PC-3 (cell line): ENCODE data around the gene LRRC10. TPM values are rescaled to one million over a fixed set of nuclear protein-coding genes. Genes with fewer than 3 reads are reported as not detected.

Experiments used
- ATAC-seq: fragments of 200-7000 bp; cut with Tn5 transposase; 2 replicates; pipeline ENCODE4 v1.9.1; 2020; ENCODE audit warnings: mild to moderate bottlenecking, moderate library complexity
- BruUV-seq: library from RNA; stranded (reverse); fragments of 400-500 nt; replicated peaks from 2 replicates; lab custom pipeline; 2021; lab: Mats Ljungman, UMichigan
- CTCF ChIA-PET: fragments of 300-600 bp; sonication (Branson Sonifier 250); formaldehyde crosslinking; loops from one replicate; lab custom pipeline; 2022; ENCODE audit warnings: antibody characterized with exemption; lab: Charles Lee
- POLR2A ChIA-PET: fragments of 300-600 bp; sonication (Branson Sonifier 250); formaldehyde crosslinking; loops from one replicate; lab custom pipeline; 2022; ENCODE audit warnings: antibody characterized with exemption; ENCODE audit not compliant: unreplicated experiment; lab: Charles Lee
- DNase-seq: peaks from one replicate; pipeline ENCODE4 v3.0.0-alpha.2; 2015
- H2AFZ ChIP-seq: fragments of 300-600 bp; sonication (generic); 2 replicates; pipeline ENCODE4 v1.6.0; 2016; ENCODE audit warnings: antibody characterized with exemption, low read length
- H3F3A ChIP-seq: fragments of 300-600 bp; sonication (generic); one replicate; pipeline ENCODE4 v1.6.0; 2017; ENCODE audit warnings: antibody characterized with exemption, low read length, control low read depth, mild to moderate bottlenecking; ENCODE audit not compliant: unreplicated experiment
- H3K27ac ChIP-seq: fragments of 300-600 bp; sonication (generic); 2 replicates; pipeline ENCODE4 v1.5.1; 2016; ENCODE audit warnings: mild to moderate bottlenecking, low read length
- H3K27me3 ChIP-seq: fragments of 300-600 bp; sonication (generic); 2 replicates; pipeline ENCODE4 v1.6.1; 2016; ENCODE audit warnings: low read length, mixed read lengths
- H3K36me3 ChIP-seq: fragments of 300-600 bp; sonication (generic); 2 replicates; pipeline ENCODE4 v1.6.1; 2016; ENCODE audit warnings: low read depth, mixed run types, low read length, mixed read lengths
- H3K4me1 ChIP-seq: fragments of 300-600 bp; sonication (generic); 2 replicates; pipeline ENCODE4 v1.5.1; 2016; ENCODE audit warnings: low read length; ENCODE audit not compliant: insufficient read depth
- H3K4me2 ChIP-seq: fragments of 300-600 bp; sonication (generic); 2 replicates; pipeline ENCODE4 v1.6.0; 2016; ENCODE audit warnings: low read length
- H3K4me3 ChIP-seq: fragments of 300-600 bp; sonication (generic); 2 replicates; pipeline ENCODE4 v1.5.1; 2016; ENCODE audit warnings: mild to moderate bottlenecking, low read length, mixed read lengths
- H3K79me2 ChIP-seq: fragments of 300-600 bp; sonication (generic); 2 replicates; pipeline ENCODE4 v1.6.1; 2017; ENCODE audit warnings: low read length, mixed read lengths
- H3K9ac ChIP-seq: fragments of 300-600 bp; sonication (generic); 2 replicates; pipeline ENCODE4 v1.6.0; 2016; ENCODE audit warnings: mild to moderate bottlenecking, low read length
- H3K9me2 ChIP-seq: fragments of 300-600 bp; sonication (generic); replicated peaks from 2 replicates; pipeline ENCODE4 v1.6.1; 2016; ENCODE audit warnings: mixed run types, low read length, mixed read lengths
- H3K9me3 ChIP-seq: fragments of 300-600 bp; sonication (generic); 2 replicates; pipeline ENCODE4 v1.6.1; 2016; ENCODE audit warnings: low read length, mixed read lengths
- H4K20me1 ChIP-seq: fragments of 300-600 bp; sonication (generic); 2 replicates; pipeline ENCODE4 v1.6.1; 2016; ENCODE audit warnings: low read length, mixed read lengths
- EZH2 ChIP-seq: fragments of 300-600 bp; sonication (generic); IDR thresholded peaks from one replicate; pipeline ENCODE4 v1.6.1; 2017; ENCODE audit warnings: antibody characterized with exemption, mild to moderate bottlenecking, low read length; ENCODE audit not compliant: unreplicated experiment
- EZH2phosphoT487 ChIP-seq: fragments of 300-600 bp; sonication (generic); IDR thresholded peaks from 2 replicates; pipeline ENCODE4 v1.6.1; 2018; ENCODE audit warnings: mild to moderate bottlenecking, antibody characterized with exemption, low read length, borderline replicate concordance
- intact Hi-C: fragments of 100-400 bp; cut with micrococcal nuclease; formaldehyde crosslinking; loops from 2 replicates; pipeline ENCODE4 v1.9.0; 2023
- total RNA-seq: library from RNA; depleted of rRNA; stranded (reverse); fragments of >200 nt; gene quantifications from 2 replicates; pipeline ENCODE4 v1.2.3, GENCODE V29; 2014
- TF ChIP-seq, protein P1 (sequence below): fragments of 300-600 bp; sonication (generic); conservative IDR thresholded peaks from 2 replicates; pipeline ENCODE4 v1.5.1; 2017; ENCODE audit warnings: antibody characterized with exemption, low read depth, mild to moderate bottlenecking, low read length

The LRRC10 gene
- total RNA-seq, 1 experiment from 2014 or later, result not detected

- Histone ChIP-seq H3K9ac (no peak overlapping the region), H3K27ac (no peak overlapping the region), H3K4me2 (no peak overlapping the region), H2AFZ (no peak overlapping the region), H3K4me1 (no peaks in the 10 kb centered on the region), H3K9me3 (no peaks in the 10 kb centered on the region), H3K4me3 (no peak overlapping the region), H4K20me1 (no peaks in the 10 kb centered on the region), H3K36me3 (no peaks in the 10 kb centered on the region), H3K27me3 (no peaks in the 10 kb centered on the region), H3K79me2 (no peaks in the 10 kb centered on the region), H3F3A (no peaks in the 10 kb centered on the region), H3K9me2 (no peaks in the 10 kb centered on the region)
- ATAC-seq, result no peak
- CTCF ChIA-PET, result no interaction called here
- intact Hi-C loops, result no loop called here
- no peak for DNase-seq
- POLR2A ChIA-PET, result no interaction called here
- BruUV-seq, result no TSS peak
- TF ChIP-seq EZH2 (no peak), EZH2phosphoT487 (no peak)
- TF ChIP-seq, protein P1, sequence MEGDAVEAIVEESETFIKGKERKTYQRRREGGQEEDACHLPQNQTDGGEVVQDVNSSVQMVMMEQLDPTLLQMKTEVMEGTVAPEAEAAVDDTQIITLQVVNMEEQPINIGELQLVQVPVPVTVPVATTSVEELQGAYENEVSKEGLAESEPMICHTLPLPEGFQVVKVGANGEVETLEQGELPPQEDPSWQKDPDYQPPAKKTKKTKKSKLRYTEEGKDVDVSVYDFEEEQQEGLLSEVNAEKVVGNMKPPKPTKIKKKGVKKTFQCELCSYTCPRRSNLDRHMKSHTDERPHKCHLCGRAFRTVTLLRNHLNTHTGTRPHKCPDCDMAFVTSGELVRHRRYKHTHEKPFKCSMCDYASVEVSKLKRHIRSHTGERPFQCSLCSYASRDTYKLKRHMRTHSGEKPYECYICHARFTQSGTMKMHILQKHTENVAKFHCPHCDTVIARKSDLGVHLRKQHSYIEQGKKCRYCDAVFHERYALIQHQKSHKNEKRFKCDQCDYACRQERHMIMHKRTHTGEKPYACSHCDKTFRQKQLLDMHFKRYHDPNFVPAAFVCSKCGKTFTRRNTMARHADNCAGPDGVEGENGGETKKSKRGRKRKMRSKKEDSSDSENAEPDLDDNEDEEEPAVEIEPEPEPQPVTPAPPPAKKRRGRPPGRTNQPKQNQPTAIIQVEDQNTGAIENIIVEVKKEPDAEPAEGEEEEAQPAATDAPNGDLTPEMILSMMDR, result no peak
Measured at GRCh38 chr12:69627501-69627900, 16.8 kb upstream of the LRRC10 start.

DNA sequence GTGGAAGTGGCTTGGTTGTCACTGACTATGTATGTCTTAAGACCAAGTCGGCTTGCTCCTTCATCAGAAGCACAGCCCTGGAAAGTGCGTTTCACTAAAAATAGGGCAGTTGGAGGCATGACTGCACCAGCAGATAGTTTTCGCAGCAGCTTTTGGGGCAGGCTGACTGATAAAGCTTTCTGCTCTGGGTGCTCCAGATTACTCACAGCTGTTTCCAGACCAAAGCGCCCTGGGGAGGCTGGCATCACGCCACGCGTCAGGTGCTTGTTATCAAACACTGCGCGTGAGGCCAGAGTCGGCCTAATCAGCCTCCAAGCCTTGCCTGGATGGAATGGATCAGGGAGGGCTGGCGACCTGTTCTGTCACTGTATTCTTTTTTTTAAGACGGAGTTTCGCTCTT, 13.3 kb upstream of the LRRC10 start:
- ChIA-PET CTCF (no interaction called here), POLR2A (no interaction called here)
- Histone ChIP-seq H2AFZ (no peak overlapping the region), H3K4me3 (no peak overlapping the region), H3K27ac (no peak overlapping the region), H3K4me1 (no peaks in the 10 kb centered on the region), H3K27me3 (no peaks in the 10 kb centered on the region), H3F3A (no peaks in the 10 kb centered on the region), H3K79me2 (no peaks in the 10 kb centered on the region), H3K9me3 (no peaks in the 10 kb centered on the region), H4K20me1 (no peaks in the 10 kb centered on the region), H3K36me3 (no peaks in the 10 kb centered on the region), H3K4me2 (no peak overlapping the region), H3K9me2 (no peaks in the 10 kb centered on the region), H3K9ac (no peak overlapping the region)
- DNase-seq, result no peak
- no TSS peak for BruUV-seq
- intact Hi-C loops, result no loop called here
- ATAC-seq, result no peak
- no peak for TF ChIP-seq EZH2
- no peak for TF ChIP-seq EZH2phosphoT487
- TF ChIP-seq, protein P1, result no peak

- DNase-seq, result no peak
- H3K9me2 ChIP-seq, result no peaks in the 10 kb centered on the region
- no peaks in the 10 kb centered on the region for H3K36me3 ChIP-seq
- H3K79me2 ChIP-seq, result no peaks in the 10 kb centered on the region
- no peak overlapping the region for H3K4me3 ChIP-seq
- H4K20me1 ChIP-seq, result no peaks in the 10 kb centered on the region
- H3K4me1 ChIP-seq, result no peaks in the 10 kb centered on the region
- no peaks in the 10 kb centered on the region for H3F3A ChIP-seq
- H3K4me2 ChIP-seq, result no peak overlapping the region
- TF ChIP-seq EZH2 (no peak), EZH2phosphoT487 (no peak)
- TF ChIP-seq, protein P1, result no peak
- no peak for ATAC-seq
- no peak overlapping the region for H3K9ac ChIP-seq
- intact Hi-C loops, result no loop called here
- no peak overlapping the region for H2AFZ ChIP-seq
- no TSS peak for BruUV-seq
- POLR2A ChIA-PET, result no interaction called here
- no peaks in the 10 kb centered on the region for H3K27me3 ChIP-seq
- H3K9me3 ChIP-seq, result no peaks in the 10 kb centered on the region
- CTCF ChIA-PET, result no interaction called here
- no peak overlapping the region for H3K27ac ChIP-seq
Measured at GRCh38 chr12:69621551-69621950, 10.8 kb upstream of the LRRC10 start.
